Right lobe of liver (tissue), 4 donors: ENCODE data around the gene ATF7.

Experiments used
- CTCF ChIP-seq, 4 donors: fragments of 200-600 bp in 3 of 4; fragments of 450-650 bp in 1 of 4; IDR thresholded peaks; one replicate each; pipeline versions ENCODE4 v1.5.1 to v1.8.0; 2016 to 2022; ENCODE audit warnings: antibody characterized with exemption in 4 of 4, mild to moderate bottlenecking in 2 of 4
- POLR2A ChIP-seq: fragments of 450-650 bp; IDR thresholded peaks from one replicate; pipeline ENCODE4 v1.6.1; 2017; ENCODE audit warnings: antibody characterized with exemption, mild to moderate bottlenecking
- donor health status: DM: no; HTN: no; CAD: no.
- donor health status: DM: no; HTN: no; CAD: no.
- donor health status: DM: no; HTN: yes; CAD: no.

GRCh38 chr12:53617700-53618099 is 8.5 kb downstream of the ATF7 start:
- TF ChIP-seq POLR2A (no peak), CTCF (IDR thresholded peaks at IDR 0.05) (no peak)
